Measurements from ENCODE around the gene PHF10.
A peak's percentile ranks its signal among the peaks of the same experiment; 100 is the strongest.
"Not testable (repeated sequence)": the region's sequence is repeated elsewhere in the genome, so short reads cannot be mapped to it uniquely, and the experiment has no call there.

Gene PHF10

GRCh38 chr6:169722362-169723199 is 1.7 kb downstream of the PHF10 start:
- DNase-seq: no peak

- no peak for DNase-seq
Measured at GRCh38 chr6:169720207-169720855, 4.0 kb downstream of the PHF10 start.

GRCh38 chr6:169719117-169719516 is 5.2 kb downstream of the PHF10 start:
- DNase-seq: no peak

GRCh38 chr6:169714595-169714994 is 9.7 kb downstream of the PHF10 start:
- DNase-seq: no peak

GRCh38 chr6:169714178-169714577 is 10.1 kb downstream of the PHF10 start:
- DNase-seq: no peak

GRCh38 chr6:169710009-169710408 is 14.3 kb downstream of the PHF10 start:
- DNase-seq: no peak

- DNase-seq: no peak
Measured at GRCh38 chr6:169709293-169709692, 15.0 kb downstream of the PHF10 start.

- DNase-seq: no peak
Measured at GRCh38 chr6:169707772-169708171, 16.5 kb downstream of the PHF10 start.

- DNase-seq: no peak
Measured at GRCh38 chr6:169702840-169703246, 21.5 kb downstream of the PHF10 start.

- peak; percentile 93 for DNase-seq
Measured at GRCh38 chr6:169701954-169702839, 22.1 kb downstream of the PHF10 start, which contains the start of the genes C6orf120 and WDR27. C6orf120 (plus strand) TSS chr6:169702126; CDS start chr6:169702460, 334 bp downstream. WDR27 (minus strand) TSS chr6:169702029; CDS start chr6:169689005, 13,024 bp downstream.

- no peak for DNase-seq
Measured at GRCh38 chr6:169701311-169701953, 22.9 kb downstream of the PHF10 start.

GRCh38 chr6:169700296-169700695 is 24.0 kb downstream of the PHF10 start:
- DNase-seq: no peak

- not testable (repeated sequence) for DNase-seq
Measured at GRCh38 chr6:169697115-169697514, 27.2 kb downstream of the PHF10 start.

GRCh38 chr6:169695131-169695530 is 29.2 kb downstream of the PHF10 start:
- DNase-seq: no peak

- DNase-seq: no peak
Measured at GRCh38 chr6:169692516-169692915, 31.8 kb downstream of the PHF10 start.

- DNase-seq: no peak
Measured at GRCh38 chr6:169691260-169691659, 33.0 kb downstream of the PHF10 start.

- no peak for DNase-seq
Measured at GRCh38 chr6:169689287-169689686, 35.0 kb downstream of the PHF10 start.

GRCh38 chr6:169685860-169686259 is 38.4 kb downstream of the PHF10 start:
- no peak for DNase-seq

- DNase-seq: no peak
Measured at GRCh38 chr6:169684056-169684455, 40.2 kb downstream of the PHF10 start.

- DNase-seq: no peak
Measured at GRCh38 chr6:169678342-169678741, 46.0 kb downstream of the PHF10 start.

- no peak for DNase-seq
Measured at GRCh38 chr6:169677096-169677495, 47.2 kb downstream of the PHF10 start.

- DNase-seq: no peak
Measured at GRCh38 chr6:169675011-169675410, 49.3 kb downstream of the PHF10 start.

GRCh38 chr6:169671563-169671962 is 52.7 kb downstream of the PHF10 start:
- no peak for DNase-seq

All from NCI-H510A (cell line).